Endothelial cell of umbilical vein (primary cell): Measurements from ENCODE around the gene TRAK1.

Experiments used
- CTCF ChIP-seq, 2 donors: IDR thresholded peaks; 1 replicate in 1 of 2; 2 replicates in 1 of 2; pipeline ENCODE4 v1.5.1; 2011; ENCODE audit warnings: low read length in 2 of 2, mild to moderate bottlenecking in 2 of 2, moderate library complexity in 2 of 2, control low read depth in 1 of 2, inconsistent platforms in 1 of 2, low read depth in 1 of 2; ENCODE audit not compliant: insufficient read depth in 1 of 2; ENCODE audit errors: extremely low read depth in 1 of 2
- EZH2 ChIP-seq: IDR thresholded peaks from 2 replicates; pipeline ENCODE4 v1.6.1; 2012; ENCODE audit warnings: borderline replicate concordance, low read depth, mild to moderate bottlenecking, moderate library complexity, low read length, inconsistent platforms; ENCODE audit not compliant: severe bottlenecking
- JUN ChIP-seq: IDR thresholded peaks from 2 replicates; pipeline ENCODE4 v1.6.1; 2011; ENCODE audit warnings: borderline replicate concordance, low read depth; ENCODE audit not compliant: insufficient read length, insufficient read depth

DNA sequence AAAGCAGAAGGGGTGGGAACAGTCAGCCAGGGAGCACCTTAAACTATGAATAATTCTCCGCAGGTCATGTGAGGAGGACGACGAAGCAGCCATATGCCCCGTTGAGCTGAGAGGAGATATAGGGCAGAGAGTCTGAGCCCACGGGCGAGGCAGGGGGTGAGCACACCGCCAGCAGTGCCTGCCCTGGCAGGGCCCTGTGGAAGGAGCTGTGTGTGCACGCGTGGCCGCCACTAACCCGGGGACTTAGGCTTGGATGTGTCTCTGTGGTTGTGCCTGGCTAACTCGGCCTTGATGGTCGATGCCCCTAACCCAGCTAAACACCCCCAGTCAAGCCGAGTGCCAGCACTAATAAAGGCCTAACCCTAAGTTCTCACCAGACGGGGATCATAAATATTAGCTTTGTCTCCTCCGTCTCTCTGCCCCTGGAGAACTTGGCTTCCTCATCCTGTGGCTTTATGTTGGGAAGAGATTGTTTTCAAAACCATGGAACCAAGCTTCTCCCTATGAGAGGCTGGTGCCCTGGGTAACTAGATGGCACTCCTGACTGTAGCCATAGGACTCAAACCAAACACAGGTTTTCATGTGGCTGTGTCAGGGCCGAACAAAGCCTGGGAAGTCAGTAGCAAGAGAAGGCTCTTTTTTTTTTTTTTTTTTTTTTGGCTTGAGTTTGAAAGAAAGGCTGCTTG, 129.4 kb downstream of the TRAK1 start:
- TF ChIP-seq CTCF (IDR thresholded peaks at IDR 0.05; ENCODE audit: extremely low read depth in 1 of 2, insufficient read depth in 1 of 2, low read depth in 1 of 2, low read length in 2 of 2), result no peak
- TF ChIP-seq EZH2, result no peak
- TF ChIP-seq JUN, result no peak
